Right lobe of liver (tissue), 6 donors: ENCODE results near the gene PIGT. TPM values are rescaled to one million over a fixed set of nuclear protein-coding genes. Genes with fewer than 3 reads are reported as not detected.

Source experiments
- ATAC-seq, 4 donors: fragments of 200-7000 bp; cut with Tn5 transposase; one replicate each; pipeline ENCODE4 v1.9.1; 2020; ENCODE audit warnings: mild to moderate bottlenecking in 4 of 4, moderate library complexity in 4 of 4
- DNase-seq, 3 donors: peaks; one replicate each; pipeline ENCODE4 v3.0.0-alpha.2; 2020
- H3K27ac ChIP-seq, 3 donors: fragments of 200-600 bp; one replicate each; pipeline ENCODE4 v1.8.0; 2022
- H3K27me3 ChIP-seq, 2 donors: fragments of 200-600 bp; one replicate each; pipeline ENCODE4 v1.8.0; 2022
- H3K36me3 ChIP-seq, 4 donors: fragments of 200-600 bp; sonication (generic) in 1 of 4; one replicate each; pipeline versions ENCODE4 v1.5.1 to v1.8.0; 2017 to 2022; ENCODE audit warnings: control low read depth in 1 of 4
- H3K4me1 ChIP-seq, 4 donors: fragments of 200-600 bp; sonication (generic) in 1 of 4; one replicate each; pipeline versions ENCODE4 v1.5.1 to v1.8.0; 2017 to 2022; ENCODE audit warnings: control low read depth in 1 of 4
- H3K4me3 ChIP-seq, 3 donors: fragments of 200-600 bp; one replicate each; pipeline ENCODE4 v1.8.0; 2022
- H3K9me3 ChIP-seq, 4 donors: fragments of 200-600 bp; sonication (generic) in 1 of 4; one replicate each; pipeline versions ENCODE4 v1.5.1 to v1.8.0; 2017 to 2022; ENCODE audit warnings: control low read depth in 1 of 4
- POLR2A ChIP-seq: fragments of 450-650 bp; IDR thresholded peaks from one replicate; pipeline ENCODE4 v1.6.1; 2017; ENCODE audit warnings: antibody characterized with exemption, mild to moderate bottlenecking
- WGBS: methylation state at CpG from one replicate; pipeline ENCODE4 v1.1.6; 2018; ENCODE audit warnings: low coverage, low lambda C conversion rate; ENCODE audit not compliant: insufficient coverage; ENCODE audit errors: missing lambda C conversion rate; 5-methylcytosine and 5-hydroxymethylcytosine counted together
- intact Hi-C, 2 donors: fragments of 100-400 bp; cut with DNase I; formaldehyde crosslinking; loops; one replicate each; pipeline versions ENCODE4 v1.11.2 to v1.14.1; 2022
- total RNA-seq, 6 experiments: library from RNA; depleted of rRNA in 2 of 6; stranded (reverse); fragments of >200 nt in 2 of 6; fragmentation: NEBNext Ultra II Directional in 3 of 6; extraction: Animal tissue kit (Norgen Biotek cat#: 25700) in 3 of 6; gene quantifications; one replicate each; pipeline versions ENCODE4 v1.1.0 to v1.2.4, GENCODE V29; 2016 to 2023
- TF ChIP-seq, protein P1 (sequence below), 4 donors: fragments of 200-600 bp in 3 of 4; fragments of 450-650 bp in 1 of 4; IDR thresholded peaks; one replicate each; pipeline versions ENCODE4 v1.5.1 to v1.8.0; 2016 to 2022; ENCODE audit warnings: antibody characterized with exemption in 4 of 4, mild to moderate bottlenecking in 2 of 4
- donor health status: DM: no; HTN: yes; CAD: no.
- donor health status: DM: no; HTN: no; CAD: no.
- donor health status: DM: no; HTN: no; CAD: no.
- donor health status: DM: no; HTN: yes; CAD: no.
- donor health status: DM: no; HTN: yes; CAD: no.

Gene PIGT
- total RNA-seq, 6 experiments from 2014 or later = 35.7 to 58.4 (median 40.5) TPM

DNA sequence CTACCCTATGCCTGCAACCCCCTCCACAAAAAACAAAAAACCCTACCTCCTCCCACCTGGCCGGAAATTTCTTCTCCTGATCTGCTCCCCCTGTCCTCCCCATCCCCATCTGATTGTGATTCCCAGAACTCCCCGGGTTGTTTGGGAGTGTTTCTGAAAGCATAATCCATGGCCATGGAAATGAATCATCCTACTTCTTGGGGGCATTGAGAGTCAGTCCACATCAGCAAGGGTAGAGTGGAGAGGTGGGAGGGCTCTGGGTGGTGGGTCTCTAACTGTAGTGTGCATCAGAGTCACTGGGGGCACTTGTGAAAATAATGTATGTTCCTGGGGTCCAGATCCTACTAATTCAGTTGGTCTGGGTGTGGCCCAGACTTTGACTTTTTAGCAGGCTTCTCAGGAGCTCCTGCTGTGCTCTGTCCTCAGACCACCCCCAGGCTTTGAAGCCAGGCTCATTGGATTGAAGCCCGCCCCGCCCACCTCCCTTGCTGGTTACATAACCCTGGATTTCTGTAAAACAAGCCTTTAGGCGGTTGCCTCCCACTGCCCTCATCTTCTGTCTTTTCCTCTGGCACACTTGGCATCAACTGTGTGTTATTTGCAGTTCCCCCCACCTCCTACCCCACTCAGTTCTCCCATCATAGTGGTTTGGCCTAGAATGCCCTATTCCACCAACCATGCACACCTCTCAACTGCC is 10.5 kb downstream of the PIGT start:
- no peak for DNase-seq
- peaks cover 0 to 29% (median 11%) of the 10 kb centered on the region in 4 donors for H3K36me3 ChIP-seq
- no peaks in the 10 kb centered on the region for H3K4me1 ChIP-seq
- H3K9me3 ChIP-seq = no peaks in the 10 kb centered on the region
- ATAC-seq = no peak
- no peak overlapping the region for H3K4me3 ChIP-seq
- WGBS = 81% methylated on average over 2 of the region's 5 CpGs
- no peak for TF ChIP-seq POLR2A
- TF ChIP-seq, protein P1, sequence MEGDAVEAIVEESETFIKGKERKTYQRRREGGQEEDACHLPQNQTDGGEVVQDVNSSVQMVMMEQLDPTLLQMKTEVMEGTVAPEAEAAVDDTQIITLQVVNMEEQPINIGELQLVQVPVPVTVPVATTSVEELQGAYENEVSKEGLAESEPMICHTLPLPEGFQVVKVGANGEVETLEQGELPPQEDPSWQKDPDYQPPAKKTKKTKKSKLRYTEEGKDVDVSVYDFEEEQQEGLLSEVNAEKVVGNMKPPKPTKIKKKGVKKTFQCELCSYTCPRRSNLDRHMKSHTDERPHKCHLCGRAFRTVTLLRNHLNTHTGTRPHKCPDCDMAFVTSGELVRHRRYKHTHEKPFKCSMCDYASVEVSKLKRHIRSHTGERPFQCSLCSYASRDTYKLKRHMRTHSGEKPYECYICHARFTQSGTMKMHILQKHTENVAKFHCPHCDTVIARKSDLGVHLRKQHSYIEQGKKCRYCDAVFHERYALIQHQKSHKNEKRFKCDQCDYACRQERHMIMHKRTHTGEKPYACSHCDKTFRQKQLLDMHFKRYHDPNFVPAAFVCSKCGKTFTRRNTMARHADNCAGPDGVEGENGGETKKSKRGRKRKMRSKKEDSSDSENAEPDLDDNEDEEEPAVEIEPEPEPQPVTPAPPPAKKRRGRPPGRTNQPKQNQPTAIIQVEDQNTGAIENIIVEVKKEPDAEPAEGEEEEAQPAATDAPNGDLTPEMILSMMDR (IDR thresholded peaks at IDR 0.05) = no peak
- no peaks in the 10 kb centered on the region for H3K27me3 ChIP-seq
- intact Hi-C loops = loop anchor here in 1 of 2 donors (10.0 kb wide), 1 partner anchor 52 kb away; the partner anchor contains the start of gene TP53TG5
- no peak overlapping the region for H3K27ac ChIP-seq

DNA sequence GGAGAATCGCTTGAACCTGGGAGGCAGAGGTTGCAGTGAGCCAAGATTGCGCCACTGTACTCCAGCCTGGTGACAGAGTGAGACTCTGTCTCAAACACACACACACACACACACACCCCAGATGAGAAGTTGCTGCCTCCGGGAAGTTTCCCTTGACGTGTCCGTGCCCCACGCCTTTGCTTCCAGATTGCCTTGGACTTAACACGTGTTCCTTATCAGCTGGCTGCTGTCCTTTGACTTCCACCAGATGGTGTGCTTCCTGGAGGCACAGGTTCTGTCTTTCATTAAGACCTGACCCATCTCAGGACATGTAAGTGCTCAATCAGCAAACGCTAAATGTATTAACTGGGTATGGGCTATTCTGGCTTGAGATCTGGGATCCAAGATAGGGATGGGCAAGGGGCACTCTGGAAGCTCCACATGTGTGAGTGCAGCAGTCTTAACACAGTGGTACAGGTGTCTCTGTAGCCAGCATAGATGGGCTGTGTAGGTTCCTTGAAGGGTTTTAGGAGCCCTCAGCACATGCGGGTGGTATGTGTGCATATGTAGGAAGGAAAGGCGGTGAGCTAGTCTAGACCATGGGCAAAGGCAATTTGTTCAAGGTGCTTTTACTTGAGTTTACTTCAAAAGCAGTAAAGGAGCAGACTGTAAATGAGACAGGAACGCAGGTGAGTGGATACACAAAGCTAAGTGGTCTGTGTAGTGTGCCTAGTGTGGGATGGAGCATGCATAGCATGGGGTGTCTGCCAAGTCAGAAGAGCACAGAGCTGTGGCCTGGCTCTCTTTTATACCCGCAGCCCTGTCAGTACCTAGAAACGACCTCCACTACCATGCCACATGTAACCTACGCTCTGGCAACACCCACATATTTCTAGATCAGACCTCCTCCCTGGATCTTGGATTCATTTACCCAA is 11.6 kb downstream of the PIGT start:
- Histone ChIP-seq H3K9me3 (no peaks in the 10 kb centered on the region), H3K4me1 (no peaks in the 10 kb centered on the region), H3K27ac (no peak overlapping the region), H3K4me3 (no peak overlapping the region), H3K27me3 (no peaks in the 10 kb centered on the region), H3K36me3 (peaks cover 0 to 20% (median 7%) of the 10 kb centered on the region in 4 donors)
- TF ChIP-seq POLR2A = no peak
- TF ChIP-seq, protein P1 (IDR thresholded peaks at IDR 0.05) = no peak
- 83% methylated on average over 7 of the region's 14 CpGs for WGBS
- ATAC-seq (peak in 1 of 4 donors; percentile 13), DNase-seq (no peak)
- intact Hi-C loops = loop anchor here in 1 of 2 donors (10.0 kb wide), 1 partner anchor 53 kb away; the partner anchor contains the start of gene TP53TG5

DNA sequence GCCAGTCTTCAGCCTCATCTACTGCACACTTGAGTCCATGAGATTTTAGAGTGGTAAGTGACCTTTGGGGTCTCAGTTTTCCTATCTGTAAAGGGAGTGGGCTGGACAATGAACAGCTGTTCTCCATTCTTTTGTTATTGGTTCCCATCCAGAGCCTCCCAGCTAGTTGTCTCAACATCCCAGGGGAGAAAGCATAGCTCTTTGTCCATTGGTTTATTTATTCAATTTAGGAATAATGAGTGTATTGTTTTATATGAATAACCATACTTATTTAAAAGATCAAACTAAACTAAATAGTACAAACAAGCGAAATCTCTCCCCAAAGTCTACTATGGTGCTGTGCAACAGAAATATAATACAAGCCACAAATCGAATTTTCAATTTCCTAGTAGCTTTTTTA is 13.7 kb downstream of the PIGT start:
- H3K27ac ChIP-seq = no peak overlapping the region
- H3K4me3 ChIP-seq = no peak overlapping the region
- no peak for DNase-seq
- no peak for ATAC-seq
- no peak for TF ChIP-seq POLR2A
- TF ChIP-seq, protein P1 (IDR thresholded peaks at IDR 0.05) = no peak
- no peaks in the 10 kb centered on the region for H3K9me3 ChIP-seq
- H3K4me1 ChIP-seq = no peaks in the 10 kb centered on the region
- 46% methylated on average over 2 of the region's 2 CpGs for WGBS
- H3K27me3 ChIP-seq = no peaks in the 10 kb centered on the region
- intact Hi-C loops = loop anchor here in 1 of 2 donors (10.0 kb wide), 1 partner anchor 55 kb away; the partner anchor contains the start of gene TP53TG5
- H3K36me3 ChIP-seq = peaks cover 0 to 8% (median 2%) of the 10 kb centered on the region in 4 donors

DNA sequence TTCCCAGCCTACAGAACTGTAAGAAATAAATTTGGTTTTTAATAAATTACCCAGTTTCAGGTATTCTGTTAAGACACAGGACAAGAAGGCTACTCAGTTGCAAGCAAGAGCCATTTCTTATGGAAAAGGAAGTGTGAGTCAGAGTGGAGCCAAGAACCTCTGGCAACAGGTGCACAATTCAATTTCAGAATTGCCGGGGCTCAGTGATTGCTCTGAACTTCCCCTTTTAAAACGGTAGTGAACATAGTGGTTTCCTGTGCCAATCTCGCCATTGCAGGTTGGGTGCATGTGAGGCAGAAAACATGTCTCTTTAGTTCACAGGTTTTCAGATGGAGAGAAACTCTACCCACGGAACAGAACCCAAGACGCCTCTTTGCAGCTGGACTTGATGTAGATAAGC is 16.4 kb downstream of the PIGT start:
- Histone ChIP-seq H3K27me3 (no peaks in the 10 kb centered on the region), H3K36me3 (no peaks in the 10 kb centered on the region), H3K4me1 (no peaks in the 10 kb centered on the region), H3K4me3 (no peak overlapping the region), H3K27ac (no peak overlapping the region), H3K9me3 (no peaks in the 10 kb centered on the region)
- 57% methylated on average over 5 of the region's 5 CpGs for WGBS
- no peak for DNase-seq
- intact Hi-C loops = no loop called here
- ATAC-seq = no peak
- TF ChIP-seq, protein P1 (IDR thresholded peaks at IDR 0.05) = no peak
- TF ChIP-seq POLR2A = no peak
